OCI-LY3 (cell line): ENCODE measurements around the gene AQR.

Experiments used
- EZH2phosphoT487 ChIP-seq: fragments of 200-600 bp; shearing (Covaris generic); IDR thresholded peaks from 2 replicates; pipeline ENCODE4 v1.6.1; 2018; ENCODE audit warnings: antibody characterized with exemption, mixed run types, low read depth
- TF ChIP-seq, protein P1 (sequence below): fragments of 200-600, 300-600 bp; sonication (generic); IDR thresholded peaks from 2 replicates; pipeline ENCODE4 v1.5.1; 2014; ENCODE audit warnings: antibody characterized with exemption, low read length, low read depth

DNA sequence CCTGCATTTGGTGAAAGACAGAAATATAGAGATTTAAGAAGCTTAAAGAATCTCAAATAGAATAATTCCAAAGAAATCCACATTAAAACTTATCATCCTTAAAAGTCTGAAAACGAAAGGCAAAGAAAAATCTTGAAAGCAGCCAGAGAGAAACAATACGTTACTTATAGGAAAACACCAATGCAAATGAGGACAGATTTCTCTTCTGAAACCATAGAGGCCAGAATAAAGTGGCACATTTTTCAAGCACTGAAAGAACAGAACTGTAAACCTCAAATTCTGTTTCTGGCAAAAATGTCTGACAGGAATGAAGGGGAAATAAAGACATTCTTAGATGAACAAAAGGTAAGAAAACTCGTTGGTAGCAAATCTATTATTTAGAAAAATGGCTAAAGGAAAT is 160.4 kb downstream of the AQR start:
- TF ChIP-seq, protein P1, sequence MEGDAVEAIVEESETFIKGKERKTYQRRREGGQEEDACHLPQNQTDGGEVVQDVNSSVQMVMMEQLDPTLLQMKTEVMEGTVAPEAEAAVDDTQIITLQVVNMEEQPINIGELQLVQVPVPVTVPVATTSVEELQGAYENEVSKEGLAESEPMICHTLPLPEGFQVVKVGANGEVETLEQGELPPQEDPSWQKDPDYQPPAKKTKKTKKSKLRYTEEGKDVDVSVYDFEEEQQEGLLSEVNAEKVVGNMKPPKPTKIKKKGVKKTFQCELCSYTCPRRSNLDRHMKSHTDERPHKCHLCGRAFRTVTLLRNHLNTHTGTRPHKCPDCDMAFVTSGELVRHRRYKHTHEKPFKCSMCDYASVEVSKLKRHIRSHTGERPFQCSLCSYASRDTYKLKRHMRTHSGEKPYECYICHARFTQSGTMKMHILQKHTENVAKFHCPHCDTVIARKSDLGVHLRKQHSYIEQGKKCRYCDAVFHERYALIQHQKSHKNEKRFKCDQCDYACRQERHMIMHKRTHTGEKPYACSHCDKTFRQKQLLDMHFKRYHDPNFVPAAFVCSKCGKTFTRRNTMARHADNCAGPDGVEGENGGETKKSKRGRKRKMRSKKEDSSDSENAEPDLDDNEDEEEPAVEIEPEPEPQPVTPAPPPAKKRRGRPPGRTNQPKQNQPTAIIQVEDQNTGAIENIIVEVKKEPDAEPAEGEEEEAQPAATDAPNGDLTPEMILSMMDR: no peak
- TF ChIP-seq EZH2phosphoT487: no peak
